DMS53 treated with DMSO at 0.1 percent for 48 hours (cell line): Measurements from ENCODE around the gene B3GALNT2.
A peak's percentile ranks its signal among the peaks of the same experiment; 100 is the strongest.

ENCODE experiments used
- DNase-seq: peaks from one replicate; lab custom pipeline; 2025; ENCODE audit not compliant: unreplicated experiment; lab: John Stamatoyannopoulos, UW

Gene B3GALNT2

DNA sequence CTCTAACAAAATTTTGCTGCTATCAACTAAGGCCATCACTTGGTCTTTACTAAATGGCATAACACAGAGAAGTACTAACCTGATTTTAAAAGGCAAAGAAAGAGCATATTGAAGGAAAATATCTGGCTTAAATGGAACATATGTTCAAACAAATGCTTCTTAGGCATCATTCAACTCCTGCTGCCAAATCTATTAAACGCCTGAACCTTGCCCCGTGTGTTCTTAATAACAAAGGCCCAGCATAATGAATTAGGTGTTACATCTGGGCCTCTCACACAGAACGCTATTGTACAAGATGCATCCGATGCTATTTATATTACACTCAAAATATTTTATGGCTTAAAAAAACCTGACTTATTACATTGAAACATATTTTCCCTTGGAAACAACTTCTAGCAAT is 48.4 kb downstream of the B3GALNT2 start:
- DNase-seq, result no peak

DNA sequence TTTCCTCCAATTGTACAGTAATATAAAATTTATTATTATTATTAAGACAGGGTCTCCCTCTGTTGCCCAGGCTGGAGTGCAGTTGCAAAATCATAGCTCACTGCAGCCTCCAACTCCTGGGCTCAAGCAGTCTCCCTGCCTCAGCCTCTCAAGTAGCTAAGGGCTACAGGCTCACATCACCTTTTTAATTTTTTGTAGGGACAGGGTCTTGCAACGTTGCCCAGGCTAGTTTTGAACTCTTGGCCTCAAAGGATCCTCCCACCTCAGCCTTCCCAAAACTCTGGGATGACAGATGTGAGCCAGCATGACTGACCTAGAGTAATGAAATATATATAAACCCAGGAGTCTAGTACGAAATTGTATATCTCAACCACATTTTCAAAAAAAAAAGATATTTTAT is 49.2 kb downstream of the B3GALNT2 start:
- no peak for DNase-seq

GRCh38 chr1:235454021-235454420 is 50.2 kb downstream of the B3GALNT2 start:
- DNase-seq, result no peak

GRCh38 chr1:235450886-235451483 is 53.3 kb downstream of the B3GALNT2 start:
- DNase-seq, result no peak

DNA sequence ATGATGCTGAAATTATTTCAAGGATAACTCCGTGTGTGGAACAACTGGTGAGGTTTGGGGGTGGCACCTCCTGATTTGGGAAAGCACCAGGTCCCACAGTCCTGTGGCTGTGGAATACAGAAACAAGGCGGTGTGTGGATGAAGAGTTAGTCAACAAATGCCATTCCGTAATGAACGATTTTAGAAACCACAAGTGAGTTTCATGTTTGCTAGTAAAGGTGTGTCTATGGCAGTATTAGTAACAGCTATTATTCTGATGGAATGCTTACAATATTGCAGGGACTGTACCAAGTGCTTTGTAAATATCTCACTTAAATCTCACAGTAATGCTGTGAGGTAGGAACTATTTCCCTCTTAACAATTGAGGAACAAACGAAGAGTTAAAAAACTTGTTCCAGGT is 53.8 kb downstream of the B3GALNT2 start:
- DNase-seq, result no peak

- DNase-seq, result no peak
Measured at GRCh38 chr1:235448616-235449015, 55.6 kb downstream of the B3GALNT2 start.

DNA sequence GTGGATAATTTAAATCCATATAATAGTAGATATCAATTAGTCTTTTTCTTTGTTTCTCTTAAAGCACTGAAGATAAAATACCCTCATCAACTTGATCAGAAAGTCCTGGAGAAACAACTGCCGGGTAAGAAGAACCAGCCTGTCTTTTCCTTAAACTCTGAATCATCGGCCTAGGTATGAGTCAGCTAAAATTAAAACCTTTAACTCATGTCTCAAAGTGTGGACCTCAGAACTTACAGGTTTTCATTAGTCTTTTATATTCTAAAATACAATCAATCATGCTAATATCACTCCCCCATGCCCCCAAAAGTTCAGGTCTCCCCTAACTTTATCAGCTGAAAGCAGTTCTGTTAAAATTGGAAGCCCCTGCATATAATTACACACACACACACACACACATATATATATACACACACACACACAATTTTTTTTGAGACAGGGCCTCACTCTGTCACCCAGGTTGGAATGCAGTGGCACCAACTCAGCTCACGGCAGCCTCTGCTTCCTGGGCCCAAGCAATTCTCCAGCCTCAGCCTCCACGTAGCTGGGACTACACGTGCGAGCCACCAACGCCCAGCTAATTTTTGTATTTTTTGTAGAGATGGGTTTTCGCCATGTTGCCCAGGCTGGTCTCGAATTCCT is 61.3 kb downstream of the B3GALNT2 start:
- DNase-seq, result no peak

GRCh38 chr1:235441159-235441685 is 63.0 kb downstream of the B3GALNT2 start:
- no peak for DNase-seq

GRCh38 chr1:235434001-235434400 is 70.3 kb downstream of the B3GALNT2 start:
- DNase-seq, result no peak

GRCh38 chr1:235430991-235431390 is 73.3 kb downstream of the B3GALNT2 start:
- no peak for DNase-seq

DNA sequence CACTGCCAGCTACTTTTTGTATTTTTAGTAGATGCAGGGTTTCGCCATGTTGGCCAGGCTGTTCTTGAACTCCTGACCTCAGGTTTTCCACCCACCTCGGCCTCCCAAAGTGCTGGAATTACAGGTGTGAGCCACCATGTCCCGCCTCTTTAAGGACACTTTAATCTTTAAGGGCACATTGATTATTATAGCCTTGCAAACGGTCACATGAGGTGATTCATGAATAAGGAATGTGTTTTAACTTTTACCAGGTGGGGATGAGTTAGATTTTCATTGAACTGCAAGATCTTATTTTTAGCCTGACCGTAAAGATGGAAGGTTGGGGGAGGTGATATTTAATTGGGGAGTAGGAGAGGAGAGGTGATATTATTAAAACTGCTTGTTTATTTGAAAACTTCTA is 75.1 kb downstream of the B3GALNT2 start:
- no peak for DNase-seq

DNA sequence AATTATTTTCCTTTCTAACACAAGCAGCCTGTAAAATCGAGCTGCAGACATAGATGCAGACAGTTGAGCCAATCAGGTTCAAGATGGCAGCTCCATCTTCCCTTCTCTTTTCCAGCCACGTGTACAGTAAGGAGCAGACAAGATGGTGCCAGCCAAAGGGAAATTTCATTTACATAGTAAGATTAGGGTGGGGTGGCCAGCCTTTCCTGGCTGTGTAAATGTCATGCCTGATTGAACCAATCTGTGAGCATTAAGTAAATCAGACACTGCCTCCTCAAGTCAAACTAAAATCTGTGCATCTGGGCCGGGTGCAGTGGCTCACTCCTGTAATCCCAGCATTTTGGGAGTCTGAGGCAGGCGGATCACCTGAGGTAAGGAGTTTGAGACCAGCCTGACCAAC is 76.8 kb downstream of the B3GALNT2 start:
- DNase-seq, result no peak

- no peak for DNase-seq
Measured at GRCh38 chr1:235426680-235427079, 77.6 kb downstream of the B3GALNT2 start.

GRCh38 chr1:235426143-235426542 is 78.1 kb downstream of the B3GALNT2 start:
- no peak for DNase-seq

DNA sequence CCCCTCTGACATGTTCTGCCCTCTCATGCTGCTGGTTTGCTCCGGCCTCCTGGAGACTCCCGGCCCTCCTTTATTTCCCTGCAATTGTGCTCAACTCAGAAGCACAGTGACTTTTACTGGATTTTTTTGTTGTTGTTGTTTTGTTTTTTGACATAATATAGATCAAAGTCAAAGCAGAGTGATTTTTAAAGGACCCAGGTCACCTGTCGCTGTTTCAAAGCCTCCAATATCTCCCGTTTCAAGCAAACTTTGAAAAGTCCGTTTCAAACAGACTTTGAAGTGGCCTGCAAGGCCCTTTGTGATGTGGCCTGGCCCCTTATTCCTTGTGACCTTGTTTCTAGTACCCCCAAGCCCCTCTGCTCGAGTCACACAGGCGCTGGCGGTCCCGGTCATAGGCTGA is 78.9 kb downstream of the B3GALNT2 start:
- no peak for DNase-seq

- DNase-seq, result no peak
Measured at GRCh38 chr1:235424092-235424491, 80.2 kb downstream of the B3GALNT2 start.

GRCh38 chr1:235423214-235423652 is 81.0 kb downstream of the B3GALNT2 start:
- no peak for DNase-seq

DNA sequence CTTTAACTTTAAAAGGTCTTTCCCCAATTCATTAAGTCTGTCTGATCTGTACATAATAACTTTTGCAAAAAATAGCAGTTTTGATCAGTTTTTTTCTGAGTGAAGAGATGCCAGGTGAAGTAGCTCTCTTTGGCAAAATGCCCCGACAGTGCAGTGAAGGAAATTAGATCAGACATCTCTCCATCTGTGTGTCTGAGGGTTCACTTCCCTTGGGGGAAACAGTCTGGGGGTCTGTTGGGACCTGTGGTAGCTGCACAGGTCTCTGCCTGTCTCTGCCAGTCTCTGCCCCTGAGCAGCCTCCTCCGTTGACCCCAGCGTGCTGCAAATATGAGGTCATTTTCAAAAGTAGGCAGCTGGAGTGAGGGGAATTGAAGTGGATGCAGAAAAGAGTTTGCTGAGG is 82.5 kb downstream of the B3GALNT2 start:
- DNase-seq, result no peak

GRCh38 chr1:235417086-235417697 is 87.1 kb downstream of the B3GALNT2 start:
- peak; percentile 44 for DNase-seq

- DNase-seq, result no peak
Measured at GRCh38 chr1:235416662-235417049, 87.6 kb downstream of the B3GALNT2 start.

DNA sequence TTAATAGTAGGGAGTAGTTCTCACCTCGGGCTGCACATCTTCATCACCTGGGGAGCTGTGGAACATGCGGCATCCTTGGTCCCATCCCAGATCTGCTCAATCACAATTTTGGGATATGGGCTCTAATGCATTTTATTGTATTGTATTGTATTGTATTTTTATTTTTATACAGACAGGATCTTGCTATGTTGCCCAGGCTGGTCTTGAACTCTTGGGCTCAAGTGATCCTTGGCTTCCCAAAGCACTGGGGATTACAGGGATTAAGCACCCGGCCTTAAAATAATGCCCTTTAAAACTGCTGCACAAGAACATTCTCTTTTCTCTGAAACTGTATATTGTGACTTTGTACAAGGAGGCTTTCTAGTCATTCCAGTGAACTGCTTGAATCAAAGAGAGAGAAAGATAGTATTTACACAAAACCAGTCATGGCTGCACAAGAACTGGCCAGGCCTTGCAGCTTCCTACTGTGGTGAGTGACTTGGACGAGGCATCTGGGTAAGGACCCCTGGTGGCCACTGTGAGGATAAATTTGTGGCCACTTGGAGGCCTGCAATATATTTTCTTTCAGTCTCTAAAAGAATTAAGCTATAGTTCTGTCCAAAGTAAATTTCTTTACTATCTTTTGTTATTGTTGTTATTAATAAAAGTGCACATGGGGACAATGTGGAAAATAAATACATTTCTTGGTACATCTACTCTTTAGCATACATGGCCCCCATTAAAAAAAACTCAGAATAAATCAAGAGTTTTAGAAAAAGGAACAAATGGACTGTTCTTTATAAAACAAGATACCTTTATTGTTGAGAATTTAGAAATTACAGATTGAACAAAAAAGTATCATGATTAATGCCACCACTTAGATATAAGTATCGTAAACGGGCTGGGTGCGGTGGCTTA is 89.0 kb downstream of the B3GALNT2 start:
- DNase-seq, result peak; percentile 73
